ENCODE data around the gene OLA1.

The OLA1 gene

DNA sequence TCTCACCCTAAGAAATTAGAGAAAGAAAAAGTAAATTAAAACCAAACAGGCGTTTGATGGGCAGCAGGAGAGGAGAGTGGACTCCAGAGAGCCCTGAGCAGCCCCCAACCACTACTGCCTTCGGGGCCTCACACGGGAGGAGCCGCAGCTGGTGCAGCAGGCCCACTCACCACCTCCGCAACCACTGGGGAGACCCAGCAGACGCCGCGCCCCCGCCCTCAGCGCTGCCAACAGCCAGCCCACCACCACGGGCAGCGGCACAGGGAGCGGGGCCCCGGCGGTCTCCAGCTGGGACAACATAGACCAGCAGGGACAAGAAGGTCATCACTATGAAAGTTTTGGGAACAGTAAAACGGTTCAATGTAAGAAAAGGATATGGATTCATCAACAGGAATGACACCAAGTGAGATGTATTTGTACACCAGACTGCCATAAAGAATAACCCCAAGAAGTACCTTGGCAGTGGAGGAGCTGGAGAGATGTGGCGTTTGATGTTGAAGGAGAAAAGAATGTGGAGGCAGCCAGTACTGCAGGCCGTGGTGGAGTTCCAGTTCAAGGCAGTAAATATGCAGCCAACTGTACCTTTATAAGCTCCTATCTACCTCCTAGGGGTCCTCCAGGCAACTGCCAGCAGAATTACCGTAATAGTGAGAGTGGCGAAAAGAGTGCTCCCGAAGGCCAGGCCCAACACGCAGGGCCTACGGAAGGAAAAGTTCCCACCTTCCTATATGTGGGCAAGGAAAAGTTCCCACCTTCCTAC lies 76.5 kb downstream of the OLA1 start:
- no peaks in the 10 kb centered on the region for H4K20me1 ChIP-seq (ENCODE audit: control insufficient read depth, insufficient read depth, low read depth, low read length)
- H3F3A ChIP-seq (ENCODE audit: control insufficient read depth, insufficient read depth), result no peaks in the 10 kb centered on the region; the same call in 1 of the 2 replicates
- TF ChIP-seq EZH2phosphoT487 (IDR thresholded peaks at IDR 0.05; ENCODE audit: borderline replicate concordance, low read length), result no peak
- TF ChIP-seq, protein P1, sequence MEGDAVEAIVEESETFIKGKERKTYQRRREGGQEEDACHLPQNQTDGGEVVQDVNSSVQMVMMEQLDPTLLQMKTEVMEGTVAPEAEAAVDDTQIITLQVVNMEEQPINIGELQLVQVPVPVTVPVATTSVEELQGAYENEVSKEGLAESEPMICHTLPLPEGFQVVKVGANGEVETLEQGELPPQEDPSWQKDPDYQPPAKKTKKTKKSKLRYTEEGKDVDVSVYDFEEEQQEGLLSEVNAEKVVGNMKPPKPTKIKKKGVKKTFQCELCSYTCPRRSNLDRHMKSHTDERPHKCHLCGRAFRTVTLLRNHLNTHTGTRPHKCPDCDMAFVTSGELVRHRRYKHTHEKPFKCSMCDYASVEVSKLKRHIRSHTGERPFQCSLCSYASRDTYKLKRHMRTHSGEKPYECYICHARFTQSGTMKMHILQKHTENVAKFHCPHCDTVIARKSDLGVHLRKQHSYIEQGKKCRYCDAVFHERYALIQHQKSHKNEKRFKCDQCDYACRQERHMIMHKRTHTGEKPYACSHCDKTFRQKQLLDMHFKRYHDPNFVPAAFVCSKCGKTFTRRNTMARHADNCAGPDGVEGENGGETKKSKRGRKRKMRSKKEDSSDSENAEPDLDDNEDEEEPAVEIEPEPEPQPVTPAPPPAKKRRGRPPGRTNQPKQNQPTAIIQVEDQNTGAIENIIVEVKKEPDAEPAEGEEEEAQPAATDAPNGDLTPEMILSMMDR (IDR thresholded peaks at IDR 0.05; ENCODE audit: low read depth, low read length, poor library complexity, severe bottlenecking), result no peak
- H3K27me3 ChIP-seq (ENCODE audit: control insufficient read depth, low read length), result no peaks in the 10 kb centered on the region
- no peak overlapping the region for H3K4me3 ChIP-seq (ENCODE audit: low read length)
- H3K4me2 ChIP-seq (ENCODE audit: low read length), result no peak overlapping the region
- peaks cover 48% of the 10 kb centered on the region for H3K36me3 ChIP-seq (ENCODE audit: control insufficient read depth, low read length)
- peaks cover 24% of the 10 kb centered on the region for H3K9me3 ChIP-seq (ENCODE audit: control insufficient read depth, insufficient read depth, low read length)
- H3K79me2 ChIP-seq (ENCODE audit: control insufficient read depth, low read length), result peaks cover 79% of the 10 kb centered on the region
- H3K27ac ChIP-seq (ENCODE audit: low read depth, low read length), result no peak overlapping the region
- no peaks in the 10 kb centered on the region for H3K9me2 ChIP-seq (replicated peaks; ENCODE audit: control insufficient read depth, low read length)
- no peaks in the 10 kb centered on the region for H3K4me1 ChIP-seq (ENCODE audit: control insufficient read depth, low read length)

DNA sequence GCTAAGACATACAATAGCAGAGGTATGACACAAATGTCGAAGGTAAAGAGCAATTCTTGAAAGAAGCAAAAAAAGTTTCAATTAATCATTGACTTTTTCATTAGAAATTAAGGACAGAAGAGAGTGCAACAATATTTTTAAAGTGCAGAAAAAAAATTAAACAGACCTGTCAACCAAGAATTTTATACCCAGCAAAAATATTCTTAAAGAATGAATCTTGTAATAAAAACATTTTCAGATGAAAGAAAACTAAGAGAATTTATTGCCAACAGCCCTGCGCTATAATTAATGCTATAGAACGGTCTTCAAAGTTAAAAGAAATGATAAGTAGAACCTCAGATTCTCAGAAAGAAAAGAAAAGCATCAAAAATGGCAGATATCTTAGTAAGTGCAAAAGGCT lies 79.0 kb downstream of the OLA1 start:
- Histone ChIP-seq H3K9me2 (replicated peaks; ENCODE audit: control insufficient read depth, low read length) (no peaks in the 10 kb centered on the region), H3K4me3 (ENCODE audit: low read length) (no peak overlapping the region), H3K9me3 (ENCODE audit: control insufficient read depth, insufficient read depth, low read length) (peaks cover 24% of the 10 kb centered on the region), H3K27me3 (ENCODE audit: control insufficient read depth, low read length) (no peaks in the 10 kb centered on the region), H3K4me2 (ENCODE audit: low read length) (no peak overlapping the region), H3K4me1 (ENCODE audit: control insufficient read depth, low read length) (no peaks in the 10 kb centered on the region), H3K79me2 (ENCODE audit: control insufficient read depth, low read length) (peaks cover 77% of the 10 kb centered on the region), H3K27ac (ENCODE audit: low read depth, low read length) (no peak overlapping the region), H3F3A (ENCODE audit: control insufficient read depth, insufficient read depth) (no peaks in the 10 kb centered on the region), H3K36me3 (ENCODE audit: control insufficient read depth, low read length) (peaks cover 32% of the 10 kb centered on the region), H4K20me1 (ENCODE audit: control insufficient read depth, insufficient read depth, low read depth, low read length) (no peaks in the 10 kb centered on the region)
- TF ChIP-seq EZH2phosphoT487 (IDR thresholded peaks at IDR 0.05; ENCODE audit: borderline replicate concordance, low read length), result no peak
- TF ChIP-seq, protein P1 (IDR thresholded peaks at IDR 0.05; ENCODE audit: low read depth, low read length, poor library complexity, severe bottlenecking), result no peak

DNA sequence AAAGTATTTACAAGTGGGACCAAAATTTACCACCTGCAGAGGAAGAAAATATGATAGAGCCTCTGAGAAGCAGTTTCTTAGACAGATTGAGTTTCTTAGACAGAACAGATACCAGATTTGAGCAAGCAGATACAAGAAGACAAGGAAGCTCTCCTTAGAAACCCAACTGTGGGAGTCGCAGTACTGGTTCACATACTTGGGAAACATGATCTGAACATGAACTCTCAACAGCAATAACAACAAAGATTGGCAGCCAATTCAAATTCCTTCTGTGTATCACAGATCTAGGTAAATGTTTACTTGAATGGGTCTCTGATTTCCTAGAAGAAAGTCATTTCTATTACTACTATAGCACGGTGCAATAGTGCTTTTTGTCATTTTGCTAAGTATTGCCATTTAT lies 82.1 kb downstream of the OLA1 start:
- H3K9me2 ChIP-seq (replicated peaks; ENCODE audit: control insufficient read depth, low read length), result no peaks in the 10 kb centered on the region
- H4K20me1 ChIP-seq (ENCODE audit: control insufficient read depth, insufficient read depth, low read depth, low read length), result peaks cover 4% of the 10 kb centered on the region; the same call in 1 of the 2 replicates
- no peak overlapping the region for H3K27ac ChIP-seq (ENCODE audit: low read depth, low read length)
- peaks cover 10% of the 10 kb centered on the region for H3K36me3 ChIP-seq (ENCODE audit: control insufficient read depth, low read length)
- peaks cover 73% of the 10 kb centered on the region for H3K79me2 ChIP-seq (ENCODE audit: control insufficient read depth, low read length)
- TF ChIP-seq, protein P1 (IDR thresholded peaks at IDR 0.05; ENCODE audit: low read depth, low read length, poor library complexity, severe bottlenecking), result no peak
- TF ChIP-seq EZH2phosphoT487 (IDR thresholded peaks at IDR 0.05; ENCODE audit: borderline replicate concordance, low read length), result no peak
- H3K4me1 ChIP-seq (ENCODE audit: control insufficient read depth, low read length), result no peaks in the 10 kb centered on the region
- peaks cover 17% of the 10 kb centered on the region for H3K9me3 ChIP-seq (ENCODE audit: control insufficient read depth, insufficient read depth, low read length)
- H3F3A ChIP-seq (ENCODE audit: control insufficient read depth, insufficient read depth), result no peaks in the 10 kb centered on the region
- H3K4me2 ChIP-seq (ENCODE audit: low read length), result no peak overlapping the region
- H3K27me3 ChIP-seq (ENCODE audit: control insufficient read depth, low read length), result no peaks in the 10 kb centered on the region
- no peak overlapping the region for H3K4me3 ChIP-seq (ENCODE audit: low read length)
